BE2C (cell line): ENCODE measurements around the gene DMRTC2.

Experiments used
- DNase-seq: peaks from one replicate; pipeline ENCODE4 v3.0.0-alpha.2; 2020
- H3K27me3 ChIP-seq: fragments of 250-450 bp; sonication (Bioruptor Pico); 2 replicates; pipeline ENCODE4 v1.5.1; 2020; ENCODE audit warnings: mild to moderate bottlenecking
- H3K36me3 ChIP-seq: fragments of 250-450 bp; sonication (Bioruptor Pico); 2 replicates; pipeline ENCODE4 v1.5.1; 2020; ENCODE audit warnings: mild to moderate bottlenecking
- H3K4me1 ChIP-seq: fragments of 250-450 bp; sonication (Bioruptor Pico); 2 replicates; pipeline ENCODE4 v1.5.1; 2020
- H3K4me3 ChIP-seq: 2 replicates; pipeline ENCODE4 v1.5.1; 2011; ENCODE audit warnings: low read depth, low read length
- H3K9me3 ChIP-seq: fragments of 250-450 bp; sonication (Bioruptor Pico); 2 replicates; pipeline ENCODE4 v1.5.1; 2020
- CTCF ChIP-seq: IDR thresholded peaks from 2 replicates; pipeline ENCODE4 v1.5.1; 2012; ENCODE audit warnings: mild to moderate bottlenecking, low read depth, low read length

The DMRTC2 gene

GRCh38 chr19:41876847-41877832 lies 32.3 kb downstream of the DMRTC2 start, which contains the start of gene CD79A:
Gene CD79A (plus strand): TSS chr19:41877279. CDS start chr19:41877305, 26 bp downstream.
- Histone ChIP-seq H3K36me3 (peaks cover 4% of the 10 kb centered on the region), H3K9me3 (no peaks in the 10 kb centered on the region), H3K27me3 (peaks cover 6% of the 10 kb centered on the region; the same call in 1 of the 2 replicates), H3K4me3 (no peak within 1 kb of the TSS), H3K4me1 (no peaks in the 10 kb centered on the region)
- no peak for TF ChIP-seq CTCF
- no peak for DNase-seq

DNA sequence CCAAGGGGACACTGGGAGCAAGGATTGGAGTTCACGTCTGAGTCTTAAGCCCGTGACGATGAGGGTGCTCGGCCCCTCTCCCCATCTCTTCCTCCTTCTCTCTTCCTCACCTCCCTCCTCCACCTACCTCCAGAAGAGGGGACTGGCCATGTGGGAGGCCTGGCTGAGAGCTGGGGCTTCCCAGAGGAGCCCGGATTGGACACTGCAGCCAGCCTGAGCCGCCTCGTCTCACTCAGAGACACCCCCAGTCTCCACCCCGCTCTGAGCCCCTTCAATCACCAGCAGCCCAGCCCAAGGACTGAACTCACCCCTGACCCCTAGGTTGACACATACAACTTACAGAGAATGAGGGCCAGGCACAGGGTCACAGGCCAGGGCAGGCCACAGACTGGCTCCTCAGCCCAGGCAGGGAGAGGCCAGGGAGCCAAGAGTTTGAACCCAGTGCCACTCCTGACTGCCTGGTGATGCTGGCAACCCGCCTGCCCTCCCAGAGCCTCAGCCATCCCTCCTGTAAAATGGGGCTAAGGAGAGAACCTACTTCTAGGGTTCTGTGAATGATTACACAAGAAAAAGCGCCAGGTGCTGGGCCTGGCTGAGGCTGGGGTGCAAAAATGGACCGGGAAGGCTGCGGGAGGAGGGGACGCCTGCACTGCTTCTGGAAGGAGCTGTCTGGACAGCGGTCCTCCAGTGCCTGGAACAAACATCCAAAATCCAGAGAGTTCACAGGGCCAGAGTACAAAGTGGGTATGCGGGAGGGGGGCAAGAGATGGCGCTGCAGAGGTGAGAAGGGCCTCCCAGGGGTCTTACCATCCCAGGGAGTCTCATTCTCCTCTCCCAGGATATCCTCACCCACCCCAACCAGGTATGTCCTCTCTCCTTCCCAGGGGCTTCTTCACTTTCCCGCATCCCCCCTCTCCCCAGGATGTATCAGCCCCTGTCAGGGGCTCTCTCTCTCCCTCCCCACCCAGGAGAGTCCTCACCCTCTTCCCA lies 33.4 kb downstream of the DMRTC2 start:
- TF ChIP-seq CTCF: no peak
- no peak for DNase-seq
- no peaks in the 10 kb centered on the region for H3K9me3 ChIP-seq
- peaks cover 17% of the 10 kb centered on the region for H3K27me3 ChIP-seq
- H3K36me3 ChIP-seq: no peaks in the 10 kb centered on the region
- H3K4me3 ChIP-seq: no peak overlapping the region
- H3K4me1 ChIP-seq: no peaks in the 10 kb centered on the region

- no peaks in the 10 kb centered on the region for H3K9me3 ChIP-seq
- no peak for DNase-seq
- no peaks in the 10 kb centered on the region for H3K4me1 ChIP-seq
- no peak overlapping the region for H3K4me3 ChIP-seq
- TF ChIP-seq CTCF: no peak
- H3K36me3 ChIP-seq: no peaks in the 10 kb centered on the region
- peaks cover 21% of the 10 kb centered on the region for H3K27me3 ChIP-seq
Observed at GRCh38 chr19:41879080-41879479, 34.2 kb downstream of the DMRTC2 start.

- H3K4me3 ChIP-seq: no peak overlapping the region
- no peaks in the 10 kb centered on the region for H3K9me3 ChIP-seq
- TF ChIP-seq CTCF: no peak
- H3K27me3 ChIP-seq: peaks cover 21% of the 10 kb centered on the region
- no peaks in the 10 kb centered on the region for H3K36me3 ChIP-seq
- no peaks in the 10 kb centered on the region for H3K4me1 ChIP-seq
- no peak for DNase-seq
Observed at GRCh38 chr19:41879670-41880328, 35.0 kb downstream of the DMRTC2 start.

DNA sequence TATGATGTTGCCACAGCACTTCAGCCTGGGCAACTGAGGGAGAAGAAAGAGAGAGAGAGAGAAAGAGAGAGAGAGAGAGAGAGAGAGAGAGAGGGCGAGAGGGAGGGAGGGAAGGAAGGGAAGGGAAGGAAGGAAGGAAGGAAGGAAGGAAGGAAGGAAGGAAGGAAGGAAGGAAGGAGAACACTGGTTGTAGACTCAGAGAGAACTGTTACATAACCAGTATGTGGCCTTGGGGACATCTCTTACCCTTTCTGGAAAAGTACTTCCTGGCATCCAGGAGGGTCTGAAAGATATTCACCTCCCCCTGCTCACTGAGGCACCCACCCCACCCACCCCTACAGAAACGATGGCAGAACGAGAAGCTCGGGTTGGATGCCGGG lies 35.5 kb downstream of the DMRTC2 start:
- no peak for TF ChIP-seq CTCF
- Histone ChIP-seq H3K4me1 (no peaks in the 10 kb centered on the region), H3K9me3 (no peaks in the 10 kb centered on the region), H3K4me3 (no peak overlapping the region), H3K27me3 (peaks cover 21% of the 10 kb centered on the region), H3K36me3 (no peaks in the 10 kb centered on the region)
- no peak for DNase-seq
